BLaER1 treated with 17β-estradiol and CSF1 and Interleukin-3, amounts not matched to agents 10 nM and 100 nM (cell line): Measurements from ENCODE around the gene PRR20C.
"Not testable (repeated sequence)": the region's sequence is repeated elsewhere in the genome, so short reads cannot be mapped to it uniquely, and the experiment has no call there.

Source experiments
- H3K27ac ChIP-seq, 11 experiments: shearing (Covaris generic); formaldehyde crosslinking; 2 replicates each; pipeline ENCODE4 v1.8.1; 2022
- H3K27me3 ChIP-seq, 11 experiments: shearing (Covaris generic); formaldehyde crosslinking; 2 replicates each; pipeline ENCODE4 v1.8.1; 2022
- H3K36me3 ChIP-seq, 11 experiments: shearing (Covaris generic); formaldehyde crosslinking; 2 replicates each; pipeline ENCODE4 v1.8.1; 2022
- H3K4me1 ChIP-seq, 10 experiments: shearing (Covaris generic); formaldehyde crosslinking; 2 replicates each; pipeline ENCODE4 v1.8.1; 2022
- H3K4me2 ChIP-seq, 11 experiments: shearing (Covaris generic); formaldehyde crosslinking; 2 replicates each; pipeline ENCODE4 v1.8.1; 2022
- H3K4me3 ChIP-seq, 10 experiments: shearing (Covaris generic); formaldehyde crosslinking; 2 replicates each; pipeline ENCODE4 v1.8.1; 2022
- H3K9ac ChIP-seq, 11 experiments: shearing (Covaris generic); formaldehyde crosslinking; 2 replicates each; pipeline ENCODE4 v1.8.1; 2022
- H3K9me3 ChIP-seq, 11 experiments: shearing (Covaris generic); formaldehyde crosslinking; replicated peaks in 1 of 11; 2 replicates each; pipeline ENCODE4 v1.8.1; 2022
- H4K20me1 ChIP-seq, 11 experiments: shearing (Covaris generic); formaldehyde crosslinking; 2 replicates each; pipeline ENCODE4 v1.8.1; 2022
- Cebpa-rat ChIP-seq, 11 experiments: shearing (Covaris generic); IDR thresholded peaks; 2 replicates each; pipeline ENCODE4 v1.8.1; 2022

Gene PRR20C

DNA sequence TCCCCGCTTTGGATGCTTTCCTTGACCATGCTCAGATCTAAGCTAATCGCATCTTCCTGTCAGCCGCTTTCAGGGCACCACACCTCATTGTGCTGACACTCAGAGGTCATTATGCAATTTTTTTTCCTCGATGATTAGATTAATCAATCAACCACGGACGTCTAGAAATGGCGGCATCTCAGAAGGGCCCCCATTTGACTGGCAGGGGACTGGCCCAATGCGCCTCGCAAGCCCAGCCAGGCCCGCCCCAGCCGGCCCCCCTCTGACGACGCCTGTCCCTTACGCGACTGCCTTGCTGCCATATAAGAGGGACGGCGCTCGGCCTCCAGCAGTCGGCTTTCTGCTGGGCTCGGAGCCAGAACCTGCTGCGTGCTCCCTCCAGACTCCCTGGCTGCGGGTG is at the start of gene PRR20C:
TSS of gene PRR20C (plus strand) at position 301 of the 400 bp plus-strand sequence. CDS start 387 bp downstream, outside the sequence.
- H3K4me1 ChIP-seq, H3K9ac ChIP-seq, H3K27ac ChIP-seq, H3K36me3 ChIP-seq, H3K4me3 ChIP-seq, H3K9me3 ChIP-seq, H4K20me1 ChIP-seq, H3K27me3 ChIP-seq, H3K4me2 ChIP-seq: not testable (repeated sequence)

DNA sequence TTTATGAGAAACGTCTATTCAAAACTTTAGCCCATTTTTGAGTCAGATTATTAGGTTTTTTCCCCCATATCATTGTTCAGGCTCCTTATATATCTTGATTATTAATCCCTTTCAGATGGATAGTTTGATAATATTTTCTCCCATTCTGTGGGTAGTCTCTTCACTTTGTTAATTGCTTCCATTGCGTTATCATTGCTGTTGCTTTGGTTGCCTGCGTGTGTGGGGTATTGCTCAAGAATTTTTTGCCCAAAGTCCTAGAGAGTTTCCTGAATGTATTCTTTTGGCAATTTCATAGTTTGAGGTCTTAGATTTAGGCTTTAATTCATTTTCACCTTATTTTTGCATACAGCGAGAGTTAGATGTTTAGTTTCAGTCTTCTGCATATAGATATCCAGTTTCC is 38.9 kb upstream of the PRR20C start:
- 0 out of 22 replicates have a peak, but pooled peaks cover 0 to 5% (median 0%) of the 10 kb centered on the region in 11 experiments for H3K9me3 ChIP-seq
- H4K20me1 ChIP-seq, result no peaks in the 10 kb centered on the region
- H3K27ac ChIP-seq, result no peak overlapping the region
- H3K4me2 ChIP-seq, result no peak overlapping the region
- no peaks in the 10 kb centered on the region for H3K4me1 ChIP-seq
- TF ChIP-seq Cebpa-rat (IDR thresholded peaks at IDR 0.05), result no peak
- H3K27me3 ChIP-seq, result no peaks in the 10 kb centered on the region
- H3K9ac ChIP-seq, result no peak overlapping the region
- H3K4me3 ChIP-seq, result no peak overlapping the region
- H3K36me3 ChIP-seq, result no peaks in the 10 kb centered on the region

DNA sequence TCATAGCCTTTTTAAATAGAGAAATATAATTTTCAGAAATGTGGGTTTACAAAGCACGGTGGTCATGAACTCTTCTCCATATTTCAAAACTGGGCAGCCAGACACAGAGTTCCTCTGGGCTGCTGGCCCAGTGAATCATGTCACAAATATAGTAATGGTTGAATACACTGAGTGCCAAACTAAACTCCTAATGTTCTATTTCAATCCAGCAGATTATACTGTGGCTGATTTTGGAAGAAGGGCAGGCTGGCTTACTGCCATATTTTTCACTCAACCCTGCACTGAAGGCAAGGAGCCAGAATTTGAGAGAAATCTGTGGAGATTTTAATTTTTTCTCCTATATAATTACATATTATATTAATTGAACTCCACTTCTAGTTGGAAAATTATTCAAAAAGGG is 30.2 kb upstream of the PRR20C start:
- no peak overlapping the region for H3K9ac ChIP-seq
- no peak for TF ChIP-seq Cebpa-rat (IDR thresholded peaks at IDR 0.05)
- H3K4me3 ChIP-seq, result no peak overlapping the region
- H3K27ac ChIP-seq, result no peak overlapping the region
- no peaks in the 10 kb centered on the region for H3K9me3 ChIP-seq
- H3K4me2 ChIP-seq, result no peak overlapping the region
- no peaks in the 10 kb centered on the region for H3K27me3 ChIP-seq
- no peaks in the 10 kb centered on the region for H4K20me1 ChIP-seq
- H3K4me1 ChIP-seq, result no peaks in the 10 kb centered on the region
- no peaks in the 10 kb centered on the region for H3K36me3 ChIP-seq

DNA sequence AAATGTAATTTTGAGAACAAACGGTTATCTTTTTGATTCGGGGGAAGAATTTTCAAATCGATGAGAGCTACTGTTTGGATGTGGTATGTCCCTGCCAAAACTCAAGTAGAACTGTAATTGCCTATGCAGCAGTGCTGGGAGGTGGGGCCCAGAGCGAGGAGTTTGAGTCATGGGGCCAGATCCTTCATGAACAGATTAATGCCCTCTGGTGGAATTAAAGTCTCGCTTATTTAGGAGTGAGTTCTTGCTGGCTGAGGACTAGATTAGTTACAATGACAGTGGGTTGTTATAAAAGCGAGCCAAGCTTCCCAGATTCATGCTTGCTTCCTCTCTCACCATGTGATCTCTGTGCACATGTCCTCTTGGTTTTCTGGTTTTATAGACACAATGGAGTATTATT is 25.0 kb upstream of the PRR20C start:
- no peak overlapping the region for H3K9ac ChIP-seq
- no peaks in the 10 kb centered on the region for H3K27me3 ChIP-seq
- no peak overlapping the region for H3K4me2 ChIP-seq
- H3K4me1 ChIP-seq, result no peaks in the 10 kb centered on the region
- TF ChIP-seq Cebpa-rat (IDR thresholded peaks at IDR 0.05), result no peak
- H3K36me3 ChIP-seq, result no peaks in the 10 kb centered on the region
- H3K9me3 ChIP-seq, result no peaks in the 10 kb centered on the region
- no peaks in the 10 kb centered on the region for H4K20me1 ChIP-seq
- no peak overlapping the region for H3K4me3 ChIP-seq
- H3K27ac ChIP-seq, result no peak overlapping the region

DNA sequence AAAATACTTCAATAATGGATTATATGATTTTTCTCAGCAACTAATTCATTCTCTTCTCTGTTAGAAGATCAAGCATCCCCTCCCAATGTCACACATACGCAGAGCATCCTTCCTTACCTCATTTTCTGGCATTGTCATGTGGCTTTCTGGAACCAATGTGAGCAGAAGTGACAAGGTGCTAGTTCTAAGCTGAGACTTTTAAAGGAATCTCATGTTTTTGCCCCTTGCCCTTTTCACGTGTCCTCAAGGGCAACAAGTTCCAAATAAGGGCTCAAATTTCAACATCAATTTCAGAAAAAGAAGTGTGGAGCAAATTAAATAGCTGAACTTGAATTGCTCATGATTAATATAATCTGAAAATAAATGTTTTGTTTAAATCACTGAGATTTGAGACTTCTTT is 17.8 kb upstream of the PRR20C start:
- TF ChIP-seq Cebpa-rat (IDR thresholded peaks at IDR 0.05), result no peak
- Histone ChIP-seq H3K27me3 (no peaks in the 10 kb centered on the region), H4K20me1 (no peaks in the 10 kb centered on the region), H3K4me2 (no peak overlapping the region), H3K9me3 (no peaks in the 10 kb centered on the region), H3K27ac (no peak overlapping the region), H3K4me3 (no peak overlapping the region), H3K36me3 (no peaks in the 10 kb centered on the region), H3K9ac (no peak overlapping the region), H3K4me1 (no peaks in the 10 kb centered on the region)

GRCh38 chr13:57137585-57137984 is 16.3 kb upstream of the PRR20C start:
- Histone ChIP-seq H3K4me1 (no peaks in the 10 kb centered on the region), H3K36me3 (no peaks in the 10 kb centered on the region), H3K4me3 (no peak overlapping the region), H3K9me3 (no peaks in the 10 kb centered on the region), H3K4me2 (no peak overlapping the region), H4K20me1 (no peaks in the 10 kb centered on the region), H3K27me3 (no peaks in the 10 kb centered on the region), H3K9ac (no peak overlapping the region), H3K27ac (no peak overlapping the region)
- TF ChIP-seq Cebpa-rat (IDR thresholded peaks at IDR 0.05), result no peak

DNA sequence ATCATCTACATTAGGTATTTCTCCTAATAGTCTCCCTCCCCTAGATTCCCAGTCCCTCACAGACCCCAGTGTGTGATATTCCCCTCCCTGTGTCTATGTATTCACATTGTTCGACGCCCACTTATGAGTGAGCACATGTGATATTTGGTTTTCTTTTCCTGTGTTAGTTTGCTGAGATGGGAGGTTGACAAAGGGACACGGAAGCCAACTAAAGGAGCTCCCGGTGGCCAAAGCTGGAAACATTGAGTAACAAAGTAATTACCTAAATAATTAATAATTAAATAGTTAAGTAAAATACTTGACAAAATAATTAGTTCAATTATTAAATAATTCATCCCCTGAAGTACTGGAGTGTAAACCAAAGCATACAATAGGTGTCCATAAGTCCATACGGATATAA is 14.9 kb upstream of the PRR20C start:
- Histone ChIP-seq H4K20me1 (no peaks in the 10 kb centered on the region), H3K27me3 (no peaks in the 10 kb centered on the region), H3K9ac (no peak overlapping the region), H3K4me1 (no peaks in the 10 kb centered on the region), H3K9me3 (no peaks in the 10 kb centered on the region), H3K27ac (no peak overlapping the region), H3K4me2 (no peak overlapping the region), H3K4me3 (no peak overlapping the region), H3K36me3 (no peaks in the 10 kb centered on the region)
- no peak for TF ChIP-seq Cebpa-rat (IDR thresholded peaks at IDR 0.05)

- H3K4me3 ChIP-seq, H3K9ac ChIP-seq, H3K27me3 ChIP-seq: not testable (repeated sequence)
Measured at GRCh38 chr13:57139781-57140180, 14.1 kb upstream of the PRR20C start.

GRCh38 chr13:57140235-57140968 is 13.5 kb upstream of the PRR20C start, which contains the start of gene PRR20A:
Gene PRR20A, plus strand, starts transcription at chr13:57140918. Its CDS starts 387 bp downstream, at chr13:57141305.
- H3K9ac ChIP-seq, H3K4me1 ChIP-seq, H3K27ac ChIP-seq, H3K9me3 ChIP-seq, H4K20me1 ChIP-seq, H3K36me3 ChIP-seq, H3K4me2 ChIP-seq, H3K4me3 ChIP-seq, H3K27me3 ChIP-seq: not testable (repeated sequence)

More at GRCh38 chr13:57139781-57140180, 14.1 kb upstream of the PRR20C start:
- H3K36me3 ChIP-seq, H3K9me3 ChIP-seq, H3K4me2 ChIP-seq, H3K27ac ChIP-seq, H3K4me1 ChIP-seq, H4K20me1 ChIP-seq: not testable (repeated sequence)

- not testable (repeated sequence) for H3K4me1 ChIP-seq, H4K20me1 ChIP-seq, H3K27ac ChIP-seq, H3K4me2 ChIP-seq, H3K27me3 ChIP-seq, H3K9me3 ChIP-seq, H3K4me3 ChIP-seq, H3K9ac ChIP-seq, H3K36me3 ChIP-seq
Measured at GRCh38 chr13:57147188-57147587, 6.7 kb upstream of the PRR20C start, which contains the start of gene PRR20B. Gene PRR20B, plus strand, starts transcription at chr13:57147488. Its CDS starts 387 bp downstream, at chr13:57147875.

- H3K4me3 ChIP-seq, H3K9me3 ChIP-seq, H3K4me1 ChIP-seq, H3K4me2 ChIP-seq, H3K9ac ChIP-seq, H3K27me3 ChIP-seq, H3K27ac ChIP-seq, H4K20me1 ChIP-seq, H3K36me3 ChIP-seq: not testable (repeated sequence)
Measured at GRCh38 chr13:57148106-57148505, 5.8 kb upstream of the PRR20C start.

DNA sequence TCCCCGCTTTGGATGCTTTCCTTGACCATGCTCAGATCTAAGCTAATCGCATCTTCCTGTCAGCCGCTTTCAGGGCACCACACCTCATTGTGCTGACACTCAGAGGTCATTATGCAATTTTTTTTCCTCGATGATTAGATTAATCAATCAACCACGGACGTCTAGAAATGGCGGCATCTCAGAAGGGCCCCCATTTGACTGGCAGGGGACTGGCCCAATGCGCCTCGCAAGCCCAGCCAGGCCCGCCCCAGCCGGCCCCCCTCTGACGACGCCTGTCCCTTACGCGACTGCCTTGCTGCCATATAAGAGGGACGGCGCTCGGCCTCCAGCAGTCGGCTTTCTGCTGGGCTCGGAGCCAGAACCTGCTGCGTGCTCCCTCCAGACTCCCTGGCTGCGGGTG is 6.5 kb downstream of the PRR20C start, which contains the start of gene PRR20D:
TSS of gene PRR20D (plus strand) at position 301 of the 400 bp plus-strand sequence. CDS start 387 bp downstream, outside the sequence.
- not testable (repeated sequence) for H3K4me1 ChIP-seq, H3K4me3 ChIP-seq, H3K36me3 ChIP-seq, H3K27me3 ChIP-seq, H3K9ac ChIP-seq, H3K4me2 ChIP-seq, H4K20me1 ChIP-seq, H3K27ac ChIP-seq, H3K9me3 ChIP-seq

DNA sequence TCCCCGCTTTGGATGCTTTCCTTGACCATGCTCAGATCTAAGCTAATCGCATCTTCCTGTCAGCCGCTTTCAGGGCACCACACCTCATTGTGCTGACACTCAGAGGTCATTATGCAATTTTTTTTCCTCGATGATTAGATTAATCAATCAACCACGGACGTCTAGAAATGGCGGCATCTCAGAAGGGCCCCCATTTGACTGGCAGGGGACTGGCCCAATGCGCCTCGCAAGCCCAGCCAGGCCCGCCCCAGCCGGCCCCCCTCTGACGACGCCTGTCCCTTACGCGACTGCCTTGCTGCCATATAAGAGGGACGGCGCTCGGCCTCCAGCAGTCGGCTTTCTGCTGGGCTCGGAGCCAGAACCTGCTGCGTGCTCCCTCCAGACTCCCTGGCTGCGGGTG is 13.0 kb downstream of the PRR20C start, which contains the start of gene PRR20E:
TSS of gene PRR20E (plus strand) at position 301 of the 400 bp plus-strand sequence. CDS start 387 bp downstream, outside the sequence.
- H3K4me1 ChIP-seq, H3K4me2 ChIP-seq, H3K4me3 ChIP-seq, H3K27me3 ChIP-seq, H4K20me1 ChIP-seq, H3K27ac ChIP-seq, H3K9ac ChIP-seq, H3K36me3 ChIP-seq, H3K9me3 ChIP-seq: not testable (repeated sequence)
